Ovary (tissue), 9 donors: ENCODE measurements around the gene ERCC8. TPM values are rescaled to one million over a fixed set of nuclear protein-coding genes. Genes with fewer than 3 reads are reported as not detected.

Experiments used
- DNase-seq, 5 donors: peaks; one replicate each; pipeline ENCODE4 v3.0.0-alpha.2; 2019 to 2020
- H3K27ac ChIP-seq, 2 donors: fragments of 200-600 bp; one replicate each; pipeline versions ENCODE4 v1.5.1 to v1.8.0; 2019 to 2022
- H3K27me3 ChIP-seq: fragments of 200-600 bp; one replicate; pipeline ENCODE4 v1.8.0; 2022
- H3K36me3 ChIP-seq: fragments of 200-600 bp; sonication (generic); one replicate; pipeline ENCODE4 v1.5.1; 2019
- H3K4me1 ChIP-seq: one replicate; pipeline ENCODE4 v1.8.1; 2013; ENCODE audit warnings: mild to moderate bottlenecking, moderate library complexity; ENCODE audit not compliant: insufficient read depth
- H3K4me3 ChIP-seq: fragments of 200-600 bp; sonication (generic); one replicate; pipeline ENCODE4 v1.5.1; 2017
- H3K9me3 ChIP-seq, 2 donors: fragments of 200-600 bp in 1 of 2; sonication (generic) in 1 of 2; one replicate each; pipeline versions ENCODE4 v1.5.1 to v1.8.1; 2013 to 2019; ENCODE audit warnings: mild to moderate bottlenecking in 1 of 2, moderate library complexity in 1 of 2
- EP300 ChIP-seq: sonication (generic); formaldehyde crosslinking; IDR thresholded peaks from one replicate; pipeline ENCODE4 v1.6.1; 2017; ENCODE audit warnings: antibody characterized with exemption
- POLR2A ChIP-seq: fragments of 450-650 bp; IDR thresholded peaks from one replicate; pipeline ENCODE4 v1.6.1; 2017; ENCODE audit warnings: antibody characterized with exemption, mild to moderate bottlenecking, moderate library complexity
- WGBS, 3 donors: extraction: QIAGEN DNeasy Blood & Tissue Kit in 1 of 3; methylation state at CpG; one replicate each; pipeline versions ENCODE4 v1.1.5 to v1.1.7; 2013 to 2017; 5-methylcytosine and 5-hydroxymethylcytosine counted together
- intact Hi-C, 4 donors: fragments of 100-400 bp; cut with DNase I; formaldehyde crosslinking; loops; one replicate each; pipeline versions ENCODE4 v1.11.0 to v1.15.1; 2022 to 2023
- polyA plus RNA-seq, 2 donors: library from polyadenylated mRNA; stranded (reverse); fragments of 200-250 nt in 1 of 2; fragments of 350-450 nt in 1 of 2; fragmentation: Illumina TruSeq in 1 of 2; extraction: RNeasy Lipid Tissue Mini Kit (QIAGEN cat#74804) in 1 of 2; gene quantifications; one replicate each; pipeline ENCODE4 v1.2.3, GENCODE V29; 2013 to 2014
- total RNA-seq, 7 donors: library from RNA; depleted of rRNA in 2 of 7; stranded (reverse); fragments of >200 nt in 2 of 7; fragmentation: NEBNext Ultra II Directional in 3 of 7; extraction: Animal tissue kit (Norgen Biotek cat#: 25700) in 3 of 7; gene quantifications; one replicate each; pipeline versions ENCODE4 v1.1.0 to v1.2.4, GENCODE V29; 2016 to 2023
- TF ChIP-seq, protein P1 (sequence below), 3 donors: fragments of 450-650 bp in 2 of 3; fragments of 200-600 bp in 1 of 3; IDR thresholded peaks; one replicate each; pipeline versions ENCODE4 v1.5.1 to v1.8.0; 2016 to 2022; ENCODE audit warnings: antibody characterized with exemption in 3 of 3, mild to moderate bottlenecking in 1 of 3
- donor health status: DM: no; HTN: no; CAD: no; lungs with moderate emphysema.
- donor health status: DM: no; HTN: no; CAD: no.
- donor health status: Bipolar disorder and iron deficiency.
- donor health status: DM: yes; HTN: yes; CAD: no.
- donor health status: DM: no; HTN: no; CAD: no.
- donor health status: DM: yes; HTN: yes; CAD: no.

ERCC8 gene
- total and polyA plus RNA-seq, 9 donors = 6.2 to 12.4 (median 8.0) TPM

DNA sequence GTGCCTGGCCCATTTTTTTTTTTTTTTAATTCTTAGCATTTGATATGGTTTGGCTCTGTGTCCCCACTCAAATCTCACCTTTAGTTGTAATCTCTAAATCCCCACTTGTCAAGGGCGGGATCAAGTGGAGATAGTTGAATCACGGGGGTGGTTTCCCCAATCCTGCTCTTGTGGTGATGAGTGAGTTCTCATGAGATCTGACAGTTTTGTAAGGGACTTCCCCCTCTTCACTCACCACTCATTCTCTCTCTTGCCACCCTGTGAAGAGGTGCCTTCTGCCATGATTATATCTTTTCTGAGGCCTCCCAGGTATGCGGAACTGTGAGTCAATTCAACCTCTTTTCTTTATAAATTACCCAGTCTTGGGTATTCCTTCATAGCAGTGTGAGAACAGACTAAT lies 27.4 kb upstream of the ERCC8 start:
- no peaks in the 10 kb centered on the region for H3K36me3 ChIP-seq
- H3K4me1 ChIP-seq = no peaks in the 10 kb centered on the region
- H3K4me3 ChIP-seq = no peak overlapping the region
- TF ChIP-seq POLR2A (no peak), EP300 (no peak)
- TF ChIP-seq, protein P1, sequence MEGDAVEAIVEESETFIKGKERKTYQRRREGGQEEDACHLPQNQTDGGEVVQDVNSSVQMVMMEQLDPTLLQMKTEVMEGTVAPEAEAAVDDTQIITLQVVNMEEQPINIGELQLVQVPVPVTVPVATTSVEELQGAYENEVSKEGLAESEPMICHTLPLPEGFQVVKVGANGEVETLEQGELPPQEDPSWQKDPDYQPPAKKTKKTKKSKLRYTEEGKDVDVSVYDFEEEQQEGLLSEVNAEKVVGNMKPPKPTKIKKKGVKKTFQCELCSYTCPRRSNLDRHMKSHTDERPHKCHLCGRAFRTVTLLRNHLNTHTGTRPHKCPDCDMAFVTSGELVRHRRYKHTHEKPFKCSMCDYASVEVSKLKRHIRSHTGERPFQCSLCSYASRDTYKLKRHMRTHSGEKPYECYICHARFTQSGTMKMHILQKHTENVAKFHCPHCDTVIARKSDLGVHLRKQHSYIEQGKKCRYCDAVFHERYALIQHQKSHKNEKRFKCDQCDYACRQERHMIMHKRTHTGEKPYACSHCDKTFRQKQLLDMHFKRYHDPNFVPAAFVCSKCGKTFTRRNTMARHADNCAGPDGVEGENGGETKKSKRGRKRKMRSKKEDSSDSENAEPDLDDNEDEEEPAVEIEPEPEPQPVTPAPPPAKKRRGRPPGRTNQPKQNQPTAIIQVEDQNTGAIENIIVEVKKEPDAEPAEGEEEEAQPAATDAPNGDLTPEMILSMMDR (IDR thresholded peaks at IDR 0.05) = no peak
- intact Hi-C loops = no loop called here
- DNase-seq = no peak
- 78 to 95% (median 94%) methylated on average over 3 of the region's 3 CpGs for WGBS, 3 donors
- H3K27ac ChIP-seq = no peak overlapping the region
- H3K27me3 ChIP-seq = no peaks in the 10 kb centered on the region
- H3K9me3 ChIP-seq = no peaks in the 10 kb centered on the region

DNA sequence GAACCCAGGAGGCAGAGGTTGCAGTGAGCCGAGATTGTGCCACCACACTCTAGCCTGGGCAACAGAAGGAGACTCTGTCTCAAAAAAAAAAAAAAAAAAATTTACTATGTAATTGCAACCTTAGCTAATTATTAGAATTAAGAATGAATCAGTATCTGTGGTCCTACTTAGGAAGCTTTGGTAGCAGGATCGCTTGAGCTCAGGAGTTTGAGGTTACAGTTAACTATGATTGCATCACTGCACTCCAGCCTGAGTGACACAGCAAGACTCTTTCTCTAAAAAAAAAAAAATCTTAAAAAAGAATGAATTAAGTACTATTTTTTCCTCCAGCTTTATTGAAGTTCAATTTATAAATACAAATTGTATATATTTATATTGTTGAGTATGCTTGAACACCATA lies 16.8 kb upstream of the ERCC8 start:
- H3K36me3 ChIP-seq = no peaks in the 10 kb centered on the region
- intact Hi-C loops = no loop called here
- H3K9me3 ChIP-seq = no peaks in the 10 kb centered on the region
- TF ChIP-seq, protein P1 (IDR thresholded peaks at IDR 0.05) = no peak
- TF ChIP-seq POLR2A = no peak
- TF ChIP-seq EP300 = no peak
- 93 to 98% (median 94%) methylated on average over 2 of the region's 2 CpGs for WGBS, 3 donors
- no peak overlapping the region for H3K27ac ChIP-seq
- no peaks in the 10 kb centered on the region for H3K4me1 ChIP-seq
- H3K4me3 ChIP-seq = no peak overlapping the region
- no peak for DNase-seq
- H3K27me3 ChIP-seq = no peaks in the 10 kb centered on the region

DNA sequence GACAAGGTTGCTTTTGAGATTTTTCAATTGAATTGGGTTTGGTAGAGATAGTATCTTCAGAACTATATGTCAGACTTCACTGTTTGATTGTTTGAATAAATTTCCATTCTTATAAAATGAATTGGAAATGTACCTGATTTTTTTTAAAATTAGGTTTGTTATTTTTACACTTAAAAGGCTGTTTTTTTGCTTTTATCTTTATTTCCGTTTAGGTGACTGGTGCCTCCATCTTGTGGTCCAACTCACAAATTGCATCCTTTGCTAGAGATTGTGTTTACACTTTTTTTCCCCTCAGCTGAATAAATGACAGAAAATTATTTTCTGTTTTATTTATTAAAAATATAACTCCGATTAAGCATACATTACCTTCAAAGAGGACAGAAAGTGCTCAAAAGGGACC lies 15.7 kb upstream of the ERCC8 start:
- intact Hi-C loops = no loop called here
- Histone ChIP-seq H3K36me3 (no peaks in the 10 kb centered on the region), H3K9me3 (no peaks in the 10 kb centered on the region), H3K4me3 (no peak overlapping the region), H3K27me3 (no peaks in the 10 kb centered on the region), H3K4me1 (no peaks in the 10 kb centered on the region), H3K27ac (no peak overlapping the region)
- no peak for DNase-seq
- WGBS, 3 donors = 34 to 47% (median 37%) methylated on average over 2 of the region's 2 CpGs
- TF ChIP-seq EP300 (no peak), POLR2A (no peak)
- TF ChIP-seq, protein P1 (IDR thresholded peaks at IDR 0.05) = no peak

DNA sequence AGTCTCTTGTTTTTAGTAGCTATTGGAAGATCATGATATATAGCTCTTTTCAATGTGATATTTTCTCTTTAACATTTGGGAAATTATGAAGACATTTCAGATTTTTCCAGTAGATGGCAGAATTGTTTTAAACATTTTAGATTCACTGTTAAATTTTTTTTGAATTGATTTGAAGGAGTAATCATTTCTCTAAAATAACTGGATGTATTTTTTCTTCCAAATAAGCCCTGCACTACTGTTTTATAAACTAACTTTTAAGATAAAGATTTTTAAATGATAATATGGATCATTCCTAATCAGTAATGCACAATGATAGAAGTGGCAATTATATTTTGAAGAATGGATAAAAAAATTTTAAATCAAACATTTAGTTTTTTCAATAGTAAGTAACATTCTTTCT lies 14.3 kb upstream of the ERCC8 start:
- Histone ChIP-seq H3K9me3 (no peaks in the 10 kb centered on the region), H3K4me1 (no peaks in the 10 kb centered on the region), H3K4me3 (no peak overlapping the region), H3K36me3 (no peaks in the 10 kb centered on the region), H3K27me3 (no peaks in the 10 kb centered on the region), H3K27ac (no peak overlapping the region)
- intact Hi-C loops = no loop called here
- no peak for DNase-seq
- TF ChIP-seq POLR2A (no peak), EP300 (no peak)
- TF ChIP-seq, protein P1 (IDR thresholded peaks at IDR 0.05) = no peak

DNA sequence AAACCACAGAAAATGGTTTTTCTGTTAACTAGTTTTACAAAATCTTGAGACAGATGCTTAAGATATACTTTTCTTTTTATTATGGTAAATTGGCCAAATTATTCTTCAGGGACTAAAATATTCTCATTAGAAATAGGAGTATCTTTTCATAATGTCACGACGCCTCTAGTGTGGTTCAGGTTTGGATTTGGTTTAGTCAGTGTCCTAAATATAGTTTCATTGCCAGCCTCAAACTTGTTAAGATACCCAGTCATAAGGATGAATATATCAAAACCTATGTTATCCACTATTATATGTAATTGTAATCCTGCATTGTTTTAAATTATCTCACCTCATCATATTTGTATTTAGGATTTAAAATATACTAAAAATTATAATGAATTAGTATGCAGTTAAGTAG lies 13.8 kb upstream of the ERCC8 start:
- H3K4me3 ChIP-seq = no peak overlapping the region
- H3K9me3 ChIP-seq = no peaks in the 10 kb centered on the region
- TF ChIP-seq POLR2A (no peak), EP300 (no peak)
- TF ChIP-seq, protein P1 (IDR thresholded peaks at IDR 0.05) = no peak
- H3K4me1 ChIP-seq = no peaks in the 10 kb centered on the region
- DNase-seq = no peak
- no peaks in the 10 kb centered on the region for H3K36me3 ChIP-seq
- H3K27me3 ChIP-seq = no peaks in the 10 kb centered on the region
- 92 to 96% (median 94%) methylated on average over 2 of the region's 2 CpGs for WGBS, 3 donors
- intact Hi-C loops = no loop called here
- no peak overlapping the region for H3K27ac ChIP-seq
